H7 (cell line): Measurements from ENCODE around the gene FAM20C. TPM values are rescaled to one million over a fixed set of nuclear protein-coding genes. Genes with fewer than 3 reads are reported as not detected.

ENCODE experiments used
- DNase-seq: peaks from one replicate; pipeline ENCODE4 v3.0.0; 2012
- H3K27me3 ChIP-seq: 2 replicates; pipeline ENCODE4 v1.6.0; 2011; ENCODE audit warnings: mild to moderate bottlenecking, low read length; ENCODE audit not compliant: control insufficient read depth, insufficient read depth
- H3K36me3 ChIP-seq: replicated peaks from 2 replicates; pipeline ENCODE4 v1.5.1; 2011; ENCODE audit warnings: low read length; ENCODE audit not compliant: control insufficient read depth, insufficient read depth
- H3K4me3 ChIP-seq: 2 replicates; pipeline ENCODE4 v1.5.1; 2011; ENCODE audit warnings: low read depth, mild to moderate bottlenecking, control low read depth, low read length, moderate library complexity; ENCODE audit not compliant: insufficient read depth
- total RNA-seq: library from RNA; depleted of rRNA; stranded (reverse); fragments of >200 nt; shearing (Covaris generic); gene quantifications from 2 replicates; pipeline ENCODE4 v1.2.3, GENCODE V29; 2014; rRNA removed

Gene FAM20C
- total RNA-seq = 63.2 and 71.5 TPM in 2 replicates

GRCh38 chr7:191981-192649 is at the start of gene FAM20C:
Gene FAM20C, plus strand, starts transcription at chr7:192571. Its CDS starts 629 bp downstream, at chr7:193200.
- peaks cover 16% of the 10 kb centered on the region for H3K36me3 ChIP-seq
- peak within 1 kb of the TSS; percentile 76 for H3K4me3 ChIP-seq
- peaks cover 5% of the 10 kb centered on the region; the same call in 1 of the 2 replicates for H3K27me3 ChIP-seq
- DNase-seq = peak; percentile 95

- no peak overlapping the region for H3K4me3 ChIP-seq
- peak; percentile 46 for DNase-seq
- no peaks in the 10 kb centered on the region for H3K27me3 ChIP-seq
- no peaks in the 10 kb centered on the region for H3K36me3 ChIP-seq
Observed at GRCh38 chr7:143145-143751, 49.1 kb upstream of the FAM20C start.

- H3K4me3 ChIP-seq = no peak overlapping the region
- no peak for DNase-seq
- no peaks in the 10 kb centered on the region for H3K36me3 ChIP-seq
- no peaks in the 10 kb centered on the region for H3K27me3 ChIP-seq
Observed at GRCh38 chr7:143811-144453, 48.4 kb upstream of the FAM20C start.

GRCh38 chr7:144454-144826 is 47.9 kb upstream of the FAM20C start:
- H3K36me3 ChIP-seq = no peaks in the 10 kb centered on the region
- H3K4me3 ChIP-seq = no peak overlapping the region
- no peaks in the 10 kb centered on the region for H3K27me3 ChIP-seq
- no peak for DNase-seq

GRCh38 chr7:145863-146262 is 46.5 kb upstream of the FAM20C start:
- DNase-seq = no peak
- no peak overlapping the region for H3K4me3 ChIP-seq
- H3K36me3 ChIP-seq = no peaks in the 10 kb centered on the region
- H3K27me3 ChIP-seq = no peaks in the 10 kb centered on the region

- peak overlapping the region; percentile 63 for H3K4me3 ChIP-seq
- H3K36me3 ChIP-seq = no peaks in the 10 kb centered on the region
- H3K27me3 ChIP-seq = no peaks in the 10 kb centered on the region
- DNase-seq = no peak
Observed at GRCh38 chr7:148543-148931, 43.8 kb upstream of the FAM20C start.

GRCh38 chr7:148932-149790 is 43.2 kb upstream of the FAM20C start:
- H3K27me3 ChIP-seq = no peaks in the 10 kb centered on the region

GRCh38 chr7:149791-150636 is 42.4 kb upstream of the FAM20C start:
- Histone ChIP-seq H3K4me3 (peak overlapping the region; percentile 63), H3K27me3 (no peaks in the 10 kb centered on the region), H3K36me3 (no peaks in the 10 kb centered on the region)
- DNase-seq = peak; percentile 81

More at GRCh38 chr7:148932-149790, 43.2 kb upstream of the FAM20C start:
- peak overlapping the region; percentile 63 for H3K4me3 ChIP-seq
- no peaks in the 10 kb centered on the region for H3K36me3 ChIP-seq
- peak; percentile 100 for DNase-seq

GRCh38 chr7:150811-151221 is 41.6 kb upstream of the FAM20C start:
- Histone ChIP-seq H3K27me3 (no peaks in the 10 kb centered on the region), H3K36me3 (no peaks in the 10 kb centered on the region), H3K4me3 (no peak overlapping the region)
- DNase-seq = no peak

- Histone ChIP-seq H3K4me3 (no peak overlapping the region), H3K36me3 (no peaks in the 10 kb centered on the region), H3K27me3 (no peaks in the 10 kb centered on the region)
- DNase-seq = no peak
Observed at GRCh38 chr7:151346-152050, 40.9 kb upstream of the FAM20C start.

- Histone ChIP-seq H3K27me3 (no peaks in the 10 kb centered on the region), H3K4me3 (no peak overlapping the region), H3K36me3 (no peaks in the 10 kb centered on the region)
- no peak for DNase-seq
Observed at GRCh38 chr7:152702-153391, 39.5 kb upstream of the FAM20C start.

- Histone ChIP-seq H3K36me3 (no peaks in the 10 kb centered on the region), H3K27me3 (no peaks in the 10 kb centered on the region), H3K4me3 (no peak overlapping the region)
- DNase-seq = no peak
Observed at GRCh38 chr7:153604-154003, 38.8 kb upstream of the FAM20C start.
